OCI-LY7 (cell line): ENCODE results near the gene PDE9A. TPM values are rescaled to one million over a fixed set of nuclear protein-coding genes. Genes with fewer than 3 reads are reported as not detected.

Source experiments
- BruUV-seq: library from RNA; stranded (reverse); fragments of 400-500 nt; replicated peaks from 2 replicates; lab custom pipeline; 2021; lab: Mats Ljungman, UMichigan
- CTCF ChIA-PET: fragments of 300-600 bp; sonication (Branson Sonifier 250); formaldehyde crosslinking; loops from one replicate; lab custom pipeline; 2022; ENCODE audit warnings: antibody characterized with exemption; ENCODE audit not compliant: unreplicated experiment; lab: Charles Lee
- POLR2A ChIA-PET: fragments of 300-600 bp; sonication (Branson Sonifier 250); formaldehyde crosslinking; loops from one replicate; lab custom pipeline; 2022; ENCODE audit warnings: antibody characterized with exemption; lab: Charles Lee
- DNase-seq: peaks from one replicate; pipeline ENCODE4 v3.0.0-alpha.2; 2015; ENCODE audit warnings: low spot score
- H2AFZ ChIP-seq: fragments of 200-600 bp; sonication (generic), shearing (Covaris generic); 2 replicates; pipeline ENCODE4 v1.6.1; 2014; ENCODE audit warnings: mild to moderate bottlenecking, antibody characterized with exemption, low read length, moderate library complexity
- H3K27ac ChIP-seq: fragments of 200-600 bp; sonication (generic); 2 replicates; pipeline ENCODE4 v1.5.1; 2014; ENCODE audit warnings: mixed run types, low read depth, mild to moderate bottlenecking, moderate library complexity, low read length, inconsistent platforms; ENCODE audit not compliant: poor library complexity, severe bottlenecking
- H3K36me3 ChIP-seq: fragments of 200-600 bp; sonication (generic); 2 replicates; pipeline ENCODE4 v1.6.1; 2014; ENCODE audit warnings: mild to moderate bottlenecking, antibody characterized with exemption, low read length, moderate library complexity, mixed read lengths; ENCODE audit not compliant: insufficient read depth
- H3K4me1 ChIP-seq: fragments of 200-600 bp; sonication (generic); 2 replicates; pipeline ENCODE4 v1.5.1; 2014; ENCODE audit warnings: mild to moderate bottlenecking, low read length; ENCODE audit not compliant: insufficient read depth, poor library complexity, severe bottlenecking
- H3K4me2 ChIP-seq: fragments of 200-600 bp; sonication (generic); 2 replicates; pipeline ENCODE4 v1.6.1; 2014; ENCODE audit warnings: mild to moderate bottlenecking, low read length
- H3K4me3 ChIP-seq: fragments of 200-600 bp; sonication (generic); 2 replicates; pipeline ENCODE4 v1.5.1; 2014; ENCODE audit warnings: mild to moderate bottlenecking, low read depth, low read length; ENCODE audit not compliant: poor library complexity, severe bottlenecking
- H3K79me2 ChIP-seq: fragments of 200-600 bp; sonication (generic); 2 replicates; pipeline ENCODE4 v1.6.1; 2016; ENCODE audit warnings: low read depth, mild to moderate bottlenecking, low read length, moderate library complexity, mixed read lengths; ENCODE audit not compliant: insufficient read depth
- H3K9me2 ChIP-seq: fragments of 200-600 bp; sonication (generic); 2 replicates; pipeline ENCODE4 v1.6.1; 2016; ENCODE audit warnings: mild to moderate bottlenecking, low read length, mixed read lengths; ENCODE audit not compliant: insufficient read depth
- H3K9me3 ChIP-seq: fragments of 200-600 bp; sonication (generic); 2 replicates; pipeline ENCODE4 v1.6.1; 2014; ENCODE audit warnings: mild to moderate bottlenecking, mixed run types, low read length, mixed read lengths
- H4K20me1 ChIP-seq: fragments of 200-600 bp; sonication (generic); 2 replicates; pipeline ENCODE4 v1.6.1; 2014; ENCODE audit warnings: mild to moderate bottlenecking, antibody characterized with exemption, low read length, moderate library complexity, mixed read lengths; ENCODE audit not compliant: insufficient read depth
- EZH2phosphoT487 ChIP-seq: fragments of 200-600 bp; sonication (generic); IDR thresholded peaks from 2 replicates; pipeline ENCODE4 v1.6.1; 2018; ENCODE audit warnings: low read depth, borderline replicate concordance, mild to moderate bottlenecking, mixed run types, antibody characterized with exemption, low read length, moderate library complexity, mixed read lengths
- intact Hi-C: fragments of 100-400 bp; cut with micrococcal nuclease; formaldehyde crosslinking; loops from one replicate; pipeline ENCODE4 v1.10.0; 2022; ENCODE audit not compliant: unreplicated experiment
- total RNA-seq, 2 experiments: library from RNA; depleted of rRNA in 1 of 2; stranded (reverse); fragments of >200 nt in 1 of 2; shearing (Covaris generic) in 1 of 2; gene quantifications; 2 replicates each; pipeline ENCODE4 v1.2.3, GENCODE V29; 2014 to 2022
- TF ChIP-seq, protein P1 (sequence below): fragments of 200-600 bp; sonication (generic); conservative IDR thresholded peaks from 2 replicates; pipeline ENCODE4 v1.5.1; 2014; ENCODE audit warnings: mild to moderate bottlenecking, antibody characterized with exemption, low read length, moderate library complexity, mixed read lengths

Gene PDE9A
- total RNA-seq, 2 experiments from 2014 or later = 11.4 to 22.4 TPM

DNA sequence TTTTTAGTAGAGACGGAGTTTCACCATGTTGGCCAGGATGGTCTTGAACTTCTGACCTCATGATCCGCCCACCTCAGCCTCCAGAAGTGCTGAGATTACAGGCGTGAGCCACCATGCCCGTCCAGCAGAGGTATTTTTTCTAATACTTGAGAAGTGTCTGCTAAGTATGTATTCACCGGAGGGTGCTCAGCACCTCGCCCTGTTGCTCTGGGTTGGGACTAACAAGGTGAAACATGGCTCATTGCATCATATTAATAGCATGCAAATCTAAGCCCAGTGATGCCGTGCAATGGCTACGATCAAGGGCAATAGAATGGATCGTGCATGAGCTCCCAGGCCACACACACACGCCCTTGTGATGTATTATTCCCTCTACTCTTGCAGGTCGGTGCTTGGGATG is 68.7 kb downstream of the PDE9A start:
- CTCF ChIA-PET = no interaction called here
- H4K20me1 ChIP-seq = no peaks in the 10 kb centered on the region
- H3K9me3 ChIP-seq = no peaks in the 10 kb centered on the region
- no TSS peak for BruUV-seq
- H3K4me2 ChIP-seq = no peak overlapping the region
- H3K79me2 ChIP-seq = no peaks in the 10 kb centered on the region
- POLR2A ChIA-PET = no interaction called here
- DNase-seq = no peak
- no peaks in the 10 kb centered on the region for H3K36me3 ChIP-seq
- intact Hi-C loops = loop anchor here (10.0 kb wide), 1 partner anchor 127 kb away; no protein-coding TSS in a partner anchor
- no peak overlapping the region for H3K4me3 ChIP-seq
- H3K4me1 ChIP-seq = no peaks in the 10 kb centered on the region
- no peak overlapping the region for H2AFZ ChIP-seq
- TF ChIP-seq EZH2phosphoT487 = no peak
- TF ChIP-seq, protein P1, sequence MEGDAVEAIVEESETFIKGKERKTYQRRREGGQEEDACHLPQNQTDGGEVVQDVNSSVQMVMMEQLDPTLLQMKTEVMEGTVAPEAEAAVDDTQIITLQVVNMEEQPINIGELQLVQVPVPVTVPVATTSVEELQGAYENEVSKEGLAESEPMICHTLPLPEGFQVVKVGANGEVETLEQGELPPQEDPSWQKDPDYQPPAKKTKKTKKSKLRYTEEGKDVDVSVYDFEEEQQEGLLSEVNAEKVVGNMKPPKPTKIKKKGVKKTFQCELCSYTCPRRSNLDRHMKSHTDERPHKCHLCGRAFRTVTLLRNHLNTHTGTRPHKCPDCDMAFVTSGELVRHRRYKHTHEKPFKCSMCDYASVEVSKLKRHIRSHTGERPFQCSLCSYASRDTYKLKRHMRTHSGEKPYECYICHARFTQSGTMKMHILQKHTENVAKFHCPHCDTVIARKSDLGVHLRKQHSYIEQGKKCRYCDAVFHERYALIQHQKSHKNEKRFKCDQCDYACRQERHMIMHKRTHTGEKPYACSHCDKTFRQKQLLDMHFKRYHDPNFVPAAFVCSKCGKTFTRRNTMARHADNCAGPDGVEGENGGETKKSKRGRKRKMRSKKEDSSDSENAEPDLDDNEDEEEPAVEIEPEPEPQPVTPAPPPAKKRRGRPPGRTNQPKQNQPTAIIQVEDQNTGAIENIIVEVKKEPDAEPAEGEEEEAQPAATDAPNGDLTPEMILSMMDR = no peak
- no peaks in the 10 kb centered on the region for H3K9me2 ChIP-seq
- no peak overlapping the region for H3K27ac ChIP-seq

DNA sequence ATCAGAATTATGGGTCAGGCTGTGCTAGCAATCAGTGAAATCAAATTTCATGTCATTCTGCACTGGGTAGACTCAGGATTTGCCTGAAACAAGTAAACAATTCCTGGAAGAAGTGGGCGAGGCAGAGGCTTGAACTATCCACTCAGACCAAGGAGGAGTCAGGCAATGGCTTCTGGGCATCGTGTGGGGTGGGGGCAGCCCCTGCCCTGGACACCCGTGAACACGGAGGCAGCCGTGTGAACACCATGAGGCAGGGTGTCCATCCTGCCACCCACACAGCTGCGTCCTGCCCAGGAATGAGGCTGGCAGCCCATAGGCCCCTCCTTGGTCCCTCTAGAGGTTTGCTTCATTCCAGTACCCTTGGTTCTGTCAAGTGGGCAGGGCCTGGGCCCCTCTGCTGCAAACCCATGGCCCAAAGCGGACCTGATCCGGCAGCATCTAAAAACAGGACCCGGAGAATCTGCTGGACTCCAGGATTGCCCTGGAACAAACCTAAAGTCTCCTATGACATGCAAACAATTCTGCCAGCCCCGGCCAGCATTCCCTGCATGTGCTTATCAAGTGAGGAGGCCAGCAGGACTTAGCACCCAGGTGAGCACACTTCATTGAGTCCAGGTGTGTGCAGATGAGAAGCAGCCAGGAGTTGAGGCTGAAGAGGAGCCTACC is 69.5 kb downstream of the PDE9A start:
- TF ChIP-seq EZH2phosphoT487 = no peak
- TF ChIP-seq, protein P1 = no peak

DNA sequence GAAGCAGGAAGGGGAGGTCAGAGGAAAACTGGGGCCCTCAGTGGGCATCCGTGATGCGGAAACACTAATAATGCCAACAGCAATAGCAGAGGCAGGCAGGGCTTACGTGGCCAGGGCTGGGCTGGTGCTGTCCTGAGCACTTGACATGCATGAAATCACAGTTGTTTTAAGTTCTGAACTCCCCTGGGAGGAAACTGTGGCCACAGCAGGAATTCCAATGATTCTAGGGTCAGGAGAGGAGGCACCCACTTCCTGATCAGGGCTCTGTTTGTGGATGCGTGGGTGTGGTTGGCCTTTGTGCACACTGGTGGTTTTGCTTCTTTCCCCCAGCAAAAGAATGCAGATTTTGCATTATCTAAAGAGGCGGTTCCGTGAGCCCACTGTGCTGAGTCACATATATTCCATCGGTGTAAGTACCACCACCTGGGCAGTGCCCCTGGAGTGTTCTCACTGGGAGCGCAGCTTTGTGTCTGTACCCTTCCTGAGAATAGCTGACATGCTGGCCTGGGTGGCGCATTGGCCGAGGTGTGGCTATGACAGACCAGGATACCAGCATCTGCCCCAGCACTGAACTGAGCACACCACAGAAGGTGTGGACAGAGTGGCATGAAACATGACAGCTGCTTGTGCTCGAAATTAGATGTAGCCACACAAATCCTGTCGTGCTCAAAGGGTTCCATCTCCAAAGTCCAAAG is 71.0 kb downstream of the PDE9A start:
- Histone ChIP-seq H4K20me1 (no peaks in the 10 kb centered on the region), H3K4me2 (no peak overlapping the region), H3K4me1 (no peaks in the 10 kb centered on the region), H2AFZ (no peak overlapping the region), H3K27ac (no peak overlapping the region), H3K9me3 (no peaks in the 10 kb centered on the region), H3K36me3 (no peaks in the 10 kb centered on the region), H3K79me2 (no peaks in the 10 kb centered on the region), H3K9me2 (no peaks in the 10 kb centered on the region), H3K4me3 (no peak overlapping the region)
- TF ChIP-seq, protein P1 = no peak
- no peak for TF ChIP-seq EZH2phosphoT487
- DNase-seq = no peak
- intact Hi-C loops = loop anchor here (10.0 kb wide), 1 partner anchor 130 kb away; no protein-coding TSS in a partner anchor
- CTCF ChIA-PET = no interaction called here
- POLR2A ChIA-PET = no interaction called here
- no TSS peak for BruUV-seq

More for the DNA sequence above, 69.5 kb downstream of the PDE9A start:
- Histone ChIP-seq H3K4me1 (no peaks in the 10 kb centered on the region), H3K4me2 (no peak overlapping the region), H4K20me1 (no peaks in the 10 kb centered on the region), H3K27ac (no peak overlapping the region), H3K9me2 (no peaks in the 10 kb centered on the region), H2AFZ (no peak overlapping the region), H3K79me2 (no peaks in the 10 kb centered on the region), H3K9me3 (no peaks in the 10 kb centered on the region), H3K4me3 (no peak overlapping the region), H3K36me3 (no peaks in the 10 kb centered on the region)
- ChIA-PET CTCF (no interaction called here), POLR2A (no interaction called here)
- intact Hi-C loops = loop anchor here (10.0 kb wide), 1 partner anchor 128 kb away; no protein-coding TSS in a partner anchor
- no TSS peak for BruUV-seq
- no peak for DNase-seq
